Nephron progenitor cell (in vitro differentiated cells): Measurements from ENCODE around the gene XAB2.

Source experiments
- DNase-seq: peaks from one replicate; pipeline ENCODE4 v3.0.0; 2021
- H3K27ac Mint-ChIP-seq: 2 replicates; pipeline ENCODE4 v1.8.0; 2021; ENCODE audit warnings: mild to moderate bottlenecking, moderate library complexity, mixed read lengths
- H3K27me3 Mint-ChIP-seq: 2 replicates; pipeline ENCODE4 v1.8.0; 2021; ENCODE audit warnings: mild to moderate bottlenecking, low read depth, mixed read lengths; ENCODE audit not compliant: poor library complexity
- H3K36me3 Mint-ChIP-seq: 2 replicates; pipeline ENCODE4 v1.8.0; 2021; ENCODE audit warnings: low read depth, mixed read lengths
- H3K4me1 Mint-ChIP-seq: 2 replicates; pipeline ENCODE4 v1.8.0; 2021; ENCODE audit warnings: mixed read lengths
- H3K4me3 Mint-ChIP-seq: 2 replicates; pipeline ENCODE4 v1.8.0; 2021; ENCODE audit warnings: mild to moderate bottlenecking, moderate library complexity, mixed read lengths
- H3K9me3 Mint-ChIP-seq: 2 replicates; pipeline ENCODE4 v1.8.0; 2021; ENCODE audit warnings: mild to moderate bottlenecking, moderate library complexity, mixed read lengths
- CTCF ChIP-seq: fragments of 200-600 bp; sonication (generic); IDR thresholded peaks from 2 replicates; pipeline ENCODE4 v1.5.0; 2021; ENCODE audit warnings: antibody characterized with exemption

Gene XAB2

GRCh38 chr19:7602240-7602934 is 27.0 kb downstream of the XAB2 start:
- no peaks in the 10 kb centered on the region for H3K4me1 Mint-ChIP-seq
- no peak for DNase-seq
- H3K36me3 Mint-ChIP-seq = no peaks in the 10 kb centered on the region
- TF ChIP-seq CTCF = no peak
- no peak overlapping the region for H3K27ac Mint-ChIP-seq
- H3K4me3 Mint-ChIP-seq = no peak overlapping the region
- H3K9me3 Mint-ChIP-seq = no peaks in the 10 kb centered on the region
- peaks cover 26% of the 10 kb centered on the region for H3K27me3 Mint-ChIP-seq

GRCh38 chr19:7600721-7601120 is 28.6 kb downstream of the XAB2 start:
- no peak for DNase-seq
- TF ChIP-seq CTCF = no peak
- Mint-ChIP-seq H3K4me3 (no peak overlapping the region), H3K9me3 (no peaks in the 10 kb centered on the region), H3K27ac (no peak overlapping the region), H3K4me1 (no peaks in the 10 kb centered on the region), H3K36me3 (no peaks in the 10 kb centered on the region), H3K27me3 (peaks cover 38% of the 10 kb centered on the region)

GRCh38 chr19:7598180-7598579 is 31.2 kb downstream of the XAB2 start:
- peaks cover 5% of the 10 kb centered on the region for H3K4me1 Mint-ChIP-seq
- H3K27ac Mint-ChIP-seq = no peak overlapping the region
- H3K4me3 Mint-ChIP-seq = no peak overlapping the region

GRCh38 chr19:7597689-7598088 is 31.7 kb downstream of the XAB2 start:
- Mint-ChIP-seq H3K4me1 (peaks cover 5% of the 10 kb centered on the region), H3K4me3 (peak overlapping the region; percentile 42), H3K9me3 (no peaks in the 10 kb centered on the region), H3K27ac (no peak overlapping the region), H3K36me3 (no peaks in the 10 kb centered on the region), H3K27me3 (peaks cover 58% of the 10 kb centered on the region)
- no peak for DNase-seq
- TF ChIP-seq CTCF = no peak

More at GRCh38 chr19:7598180-7598579, 31.2 kb downstream of the XAB2 start:
- H3K27me3 Mint-ChIP-seq = peaks cover 53% of the 10 kb centered on the region
- no peaks in the 10 kb centered on the region for H3K36me3 Mint-ChIP-seq
- no peaks in the 10 kb centered on the region for H3K9me3 Mint-ChIP-seq
- no peak for DNase-seq
- no peak for TF ChIP-seq CTCF

- H3K4me1 Mint-ChIP-seq = peaks cover 5% of the 10 kb centered on the region
- no peak overlapping the region for H3K27ac Mint-ChIP-seq
- H3K36me3 Mint-ChIP-seq = no peaks in the 10 kb centered on the region
- DNase-seq = peak; percentile 22
- no peaks in the 10 kb centered on the region for H3K9me3 Mint-ChIP-seq
- peak overlapping the region; percentile 79 for H3K4me3 Mint-ChIP-seq
- peaks cover 65% of the 10 kb centered on the region for H3K27me3 Mint-ChIP-seq
- TF ChIP-seq CTCF = no peak
Observed at GRCh38 chr19:7596211-7596937, 33.0 kb downstream of the XAB2 start.
